LNCaP clone FGC (cell line): ENCODE measurements around the gene ALDH1A1.

Source experiments
- DNase-seq: peaks from one replicate; pipeline ENCODE4 v3.0.0-alpha.2; 2011; ENCODE audit warnings: low read depth
- H3K4me3 ChIP-seq: 2 replicates; pipeline ENCODE4 v1.5.1; 2011; ENCODE audit warnings: mild to moderate bottlenecking, low read depth, low read length, control low read depth
- CTCF ChIP-seq: IDR thresholded peaks from 2 replicates; pipeline ENCODE4 v1.5.1; 2012; ENCODE audit warnings: mild to moderate bottlenecking; ENCODE audit not compliant: control insufficient read depth, insufficient read depth; ENCODE audit errors: extremely low read depth

The ALDH1A1 gene

GRCh38 chr9:72924154-72924790 is 28.6 kb downstream of the ALDH1A1 start:
- no peak overlapping the region for H3K4me3 ChIP-seq
- TF ChIP-seq CTCF = no peak
- no peak for DNase-seq

DNA sequence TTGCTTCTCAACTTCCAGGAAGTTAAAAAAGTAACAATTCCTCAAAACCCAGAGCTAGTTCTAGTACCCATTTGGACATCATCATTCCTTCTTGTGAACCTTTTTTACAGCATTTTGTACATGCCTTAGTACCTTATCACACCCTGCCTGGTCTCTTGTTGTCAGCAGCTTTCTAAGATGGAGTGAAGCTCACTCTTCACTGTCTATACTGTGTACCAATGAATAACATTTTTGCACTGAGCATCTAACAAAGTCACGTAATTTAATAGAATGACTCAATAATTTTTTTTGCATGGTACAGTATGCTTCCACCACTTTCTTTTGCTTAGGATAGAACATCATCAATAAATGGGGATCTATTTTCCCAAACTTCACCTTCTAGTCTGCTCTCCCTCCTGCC is 29.8 kb downstream of the ALDH1A1 start:
- H3K4me3 ChIP-seq = no peak overlapping the region
- TF ChIP-seq CTCF = no peak
- no peak for DNase-seq

DNA sequence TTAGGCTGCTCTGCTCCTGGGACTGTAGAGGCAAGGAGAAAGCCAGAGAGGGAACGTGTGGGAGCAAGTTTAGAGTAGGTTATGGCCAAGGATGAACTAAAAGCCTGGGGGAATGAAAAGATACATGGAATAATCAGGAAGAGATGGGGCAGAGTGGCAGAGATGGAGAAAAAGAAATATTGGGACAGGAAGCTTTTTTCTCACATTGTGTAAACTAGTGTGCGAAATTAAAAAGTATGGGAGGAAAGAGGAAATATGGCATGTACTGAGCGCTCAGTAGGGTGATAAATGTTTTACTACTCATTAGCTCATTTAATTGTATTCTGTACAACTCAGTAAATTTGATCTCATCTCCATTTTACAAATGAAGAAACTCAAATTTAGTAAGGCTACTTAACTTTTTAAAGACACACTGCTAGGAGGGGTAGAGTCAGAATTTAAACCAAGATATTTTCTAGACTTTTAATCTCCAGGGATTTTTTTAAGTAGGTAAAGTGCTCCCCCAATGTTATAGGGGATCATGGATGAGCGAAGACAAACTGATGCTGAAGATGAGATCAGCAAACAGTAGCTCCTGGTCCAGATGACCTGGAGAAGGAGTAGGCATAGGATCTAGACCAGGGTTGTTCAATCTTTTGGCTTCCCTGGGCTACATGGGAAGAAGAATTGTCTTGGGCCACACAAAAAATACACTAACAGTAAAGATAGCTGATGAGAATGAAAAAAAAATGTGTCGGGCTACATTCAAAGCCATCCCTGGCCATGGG is 30.8 kb downstream of the ALDH1A1 start:
- no peak for DNase-seq
- H3K4me3 ChIP-seq = no peak overlapping the region
- no peak for TF ChIP-seq CTCF

- no peak for TF ChIP-seq CTCF
- no peak overlapping the region for H3K4me3 ChIP-seq
- DNase-seq = no peak
Observed at GRCh38 chr9:72919246-72919945, 33.5 kb downstream of the ALDH1A1 start.

DNA sequence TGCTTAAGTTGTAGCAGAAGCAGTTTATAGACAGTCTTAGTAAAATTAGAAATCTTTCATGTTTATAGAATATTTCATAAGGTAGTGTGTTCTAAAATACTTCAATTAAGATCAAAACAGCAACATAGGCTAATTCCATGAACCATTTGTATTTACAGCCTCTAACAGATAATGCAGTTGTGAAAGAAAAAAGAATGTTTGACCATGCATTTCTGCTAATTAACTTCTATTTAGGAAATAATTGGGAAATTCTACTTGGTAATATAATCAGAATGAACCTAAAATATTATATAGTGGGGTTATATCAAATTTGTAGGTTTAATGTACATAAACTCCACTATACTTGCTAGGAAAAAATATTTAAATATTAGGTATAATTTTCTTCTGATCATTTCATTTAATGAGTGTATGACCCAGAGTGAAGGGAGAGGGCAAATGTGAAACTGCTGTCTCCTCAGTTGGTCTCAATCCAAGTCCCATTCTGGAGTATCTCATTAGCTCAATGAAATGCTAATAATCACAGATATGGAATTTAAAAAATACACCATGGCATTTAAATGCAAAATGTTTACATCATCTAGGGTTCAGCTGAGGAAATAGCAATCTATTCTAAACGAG is 34.9 kb downstream of the ALDH1A1 start:
- H3K4me3 ChIP-seq = no peak overlapping the region
- no peak for TF ChIP-seq CTCF
- DNase-seq = no peak

GRCh38 chr9:72915659-72916058 is 37.2 kb downstream of the ALDH1A1 start:
- DNase-seq = no peak
- H3K4me3 ChIP-seq = no peak overlapping the region
- no peak for TF ChIP-seq CTCF
